Neural cell (in vitro differentiated cells): ENCODE data around the gene WDR19. TPM values are rescaled to one million over a fixed set of nuclear protein-coding genes. Genes with fewer than 3 reads are reported as not detected.
"Not testable (repeated sequence)": the region's sequence is repeated elsewhere in the genome, so short reads cannot be mapped to it uniquely, and the experiment has no call there.

Experiments
- H2AFZ ChIP-seq: fragments of 200-600, 300-800 bp; sonication (generic), shearing (Covaris generic); 2 replicates; pipeline ENCODE4 v1.6.0; 2014; ENCODE audit warnings: low read depth, mild to moderate bottlenecking, antibody characterized with exemption, low read length, moderate library complexity
- H3F3A ChIP-seq: fragments of 200-600 bp; shearing (Covaris generic); 2 replicates; pipeline ENCODE4 v1.6.1; 2016; ENCODE audit warnings: mild to moderate bottlenecking, moderate library complexity, mixed read lengths, antibody characterized with exemption, low read length; ENCODE audit not compliant: insufficient read depth, poor library complexity, severe bottlenecking
- H3K27ac ChIP-seq: fragments of 200-600, 300-800 bp; sonication (generic), shearing (Covaris generic); 2 replicates; pipeline ENCODE4 v1.5.1; 2014; ENCODE audit warnings: mild to moderate bottlenecking, low read length, moderate library complexity
- H3K27me3 ChIP-seq: fragments of 300-800, 200-600 bp; sonication (generic), shearing (Covaris generic); 2 replicates; pipeline ENCODE4 v1.6.0; 2014; ENCODE audit warnings: mild to moderate bottlenecking, low read depth, low read length, moderate library complexity; ENCODE audit not compliant: insufficient read depth
- H3K36me3 ChIP-seq: fragments of 300-800, 200-600 bp; sonication (generic), shearing (Covaris generic); 2 replicates; pipeline ENCODE4 v1.5.1; 2014; ENCODE audit warnings: mild to moderate bottlenecking, antibody characterized with exemption, low read length, moderate library complexity; ENCODE audit not compliant: insufficient read depth
- H3K4me2 ChIP-seq: fragments of 300-800, 200-600 bp; sonication (generic), shearing (Covaris generic); 2 replicates; pipeline ENCODE4 v1.6.0; 2014; ENCODE audit warnings: mild to moderate bottlenecking, low read length
- H3K4me3 ChIP-seq: fragments of 300-800, 200-600 bp; sonication (generic), shearing (Covaris generic); 2 replicates; pipeline ENCODE4 v1.5.1; 2014; ENCODE audit warnings: mild to moderate bottlenecking, low read length, moderate library complexity
- H3K79me2 ChIP-seq: fragments of 200-600 bp; shearing (Covaris generic); replicated peaks from 2 replicates; pipeline ENCODE4 v1.6.0; 2014; ENCODE audit warnings: mild to moderate bottlenecking, low read length, moderate library complexity; ENCODE audit not compliant: insufficient read depth
- H3K9ac ChIP-seq: fragments of 300-800, 200-600 bp; sonication (generic), shearing (Covaris generic); 2 replicates; pipeline ENCODE4 v1.6.1; 2016; ENCODE audit warnings: mild to moderate bottlenecking, low read length, mixed read lengths
- H3K9me2 ChIP-seq: fragments of 200-600 bp; shearing (Covaris generic); 2 replicates; pipeline ENCODE4 v1.6.1; 2016; ENCODE audit warnings: mild to moderate bottlenecking, low read length, mixed read lengths; ENCODE audit not compliant: insufficient read depth
- H3K9me3 ChIP-seq: fragments of 200-600, 300-800 bp; sonication (generic), shearing (Covaris generic); 2 replicates; pipeline ENCODE4 v1.6.1; 2016; ENCODE audit warnings: mild to moderate bottlenecking, mixed run types, low read length, moderate library complexity, mixed read lengths
- H4K20me1 ChIP-seq: fragments of 200-600 bp; shearing (Covaris generic); 2 replicates; pipeline ENCODE4 v1.6.1; 2016; ENCODE audit warnings: mild to moderate bottlenecking, mixed run types; ENCODE audit not compliant: insufficient read depth
- EP300 ChIP-seq: fragments of 450-650 bp; conservative IDR thresholded peaks from 2 replicates; pipeline ENCODE4 v1.6.1; 2014; ENCODE audit warnings: antibody characterized with exemption, mild to moderate bottlenecking, moderate library complexity; ENCODE audit not compliant: poor library complexity, severe bottlenecking
- EZH2 ChIP-seq: fragments of 200-600, 300-800 bp; shearing (Covaris generic), sonication (generic); IDR thresholded peaks from 2 replicates; pipeline ENCODE4 v1.6.1; 2014; ENCODE audit warnings: antibody characterized with exemption, low read length, borderline replicate concordance, mild to moderate bottlenecking; ENCODE audit not compliant: insufficient read depth, poor library complexity, severe bottlenecking
- MXI1 ChIP-seq: fragments of 450-650 bp; conservative IDR thresholded peaks from 2 replicates; pipeline ENCODE4 v1.6.1; 2014; ENCODE audit warnings: antibody characterized with exemption, mild to moderate bottlenecking; ENCODE audit not compliant: poor library complexity, severe bottlenecking
- POLR2AphosphoS5 ChIP-seq: IDR thresholded peaks from 2 replicates; pipeline ENCODE4 v1.6.1; 2012
- RAD21 ChIP-seq: fragments of 450-650 bp; conservative IDR thresholded peaks from 2 replicates; pipeline ENCODE4 v1.6.1; 2014; ENCODE audit warnings: antibody characterized with exemption, mild to moderate bottlenecking, moderate library complexity
- SMC3 ChIP-seq: fragments of 450-650 bp; conservative IDR thresholded peaks from 2 replicates; pipeline ENCODE4 v1.6.1; 2014; ENCODE audit warnings: antibody characterized with exemption, mild to moderate bottlenecking, moderate library complexity; ENCODE audit not compliant: poor library complexity
- TAF1 ChIP-seq: IDR thresholded peaks from 2 replicates; pipeline ENCODE4 v1.6.1; 2012; ENCODE audit warnings: low read depth
- polyA plus RNA-seq: library from polyadenylated mRNA; depleted of rRNA; stranded (reverse); fragments of >200 nt; gene quantifications from 2 replicates; pipeline ENCODE4 v1.2.3, GENCODE V29; 2014
- TF ChIP-seq, protein P1 (sequence below): IDR thresholded peaks from 2 replicates; pipeline ENCODE4 v1.6.1; 2012; ENCODE audit warnings: borderline replicate concordance
- TF ChIP-seq, protein P2 (sequence below): fragments of 450-650 bp; IDR thresholded peaks from 2 replicates; pipeline ENCODE4 v1.5.1; 2014; ENCODE audit warnings: antibody characterized with exemption, mild to moderate bottlenecking, moderate library complexity; ENCODE audit not compliant: poor library complexity, severe bottlenecking

The WDR19 gene
- polyA plus RNA-seq, 1 donor from 2014 or later = 69.9 TPM

- no peak overlapping the region for H3K9ac ChIP-seq
- no peak overlapping the region for H3K27ac ChIP-seq
- H2AFZ ChIP-seq = no peak overlapping the region
- no peaks in the 10 kb centered on the region for H3F3A ChIP-seq
- H3K36me3 ChIP-seq = peaks cover 10% of the 10 kb centered on the region
- H3K4me3 ChIP-seq = no peak overlapping the region
- H3K9me3 ChIP-seq = no peaks in the 10 kb centered on the region
- H3K27me3 ChIP-seq = no peaks in the 10 kb centered on the region
- no peaks in the 10 kb centered on the region for H4K20me1 ChIP-seq
- H3K9me2 ChIP-seq = no peaks in the 10 kb centered on the region
- no peak overlapping the region for H3K4me2 ChIP-seq
- TF ChIP-seq TAF1 (no peak), EP300 (no peak), POLR2AphosphoS5 (no peak), EZH2 (no peak), SMC3 (no peak), MXI1 (no peak), RAD21 (no peak)
- TF ChIP-seq, protein P1, sequence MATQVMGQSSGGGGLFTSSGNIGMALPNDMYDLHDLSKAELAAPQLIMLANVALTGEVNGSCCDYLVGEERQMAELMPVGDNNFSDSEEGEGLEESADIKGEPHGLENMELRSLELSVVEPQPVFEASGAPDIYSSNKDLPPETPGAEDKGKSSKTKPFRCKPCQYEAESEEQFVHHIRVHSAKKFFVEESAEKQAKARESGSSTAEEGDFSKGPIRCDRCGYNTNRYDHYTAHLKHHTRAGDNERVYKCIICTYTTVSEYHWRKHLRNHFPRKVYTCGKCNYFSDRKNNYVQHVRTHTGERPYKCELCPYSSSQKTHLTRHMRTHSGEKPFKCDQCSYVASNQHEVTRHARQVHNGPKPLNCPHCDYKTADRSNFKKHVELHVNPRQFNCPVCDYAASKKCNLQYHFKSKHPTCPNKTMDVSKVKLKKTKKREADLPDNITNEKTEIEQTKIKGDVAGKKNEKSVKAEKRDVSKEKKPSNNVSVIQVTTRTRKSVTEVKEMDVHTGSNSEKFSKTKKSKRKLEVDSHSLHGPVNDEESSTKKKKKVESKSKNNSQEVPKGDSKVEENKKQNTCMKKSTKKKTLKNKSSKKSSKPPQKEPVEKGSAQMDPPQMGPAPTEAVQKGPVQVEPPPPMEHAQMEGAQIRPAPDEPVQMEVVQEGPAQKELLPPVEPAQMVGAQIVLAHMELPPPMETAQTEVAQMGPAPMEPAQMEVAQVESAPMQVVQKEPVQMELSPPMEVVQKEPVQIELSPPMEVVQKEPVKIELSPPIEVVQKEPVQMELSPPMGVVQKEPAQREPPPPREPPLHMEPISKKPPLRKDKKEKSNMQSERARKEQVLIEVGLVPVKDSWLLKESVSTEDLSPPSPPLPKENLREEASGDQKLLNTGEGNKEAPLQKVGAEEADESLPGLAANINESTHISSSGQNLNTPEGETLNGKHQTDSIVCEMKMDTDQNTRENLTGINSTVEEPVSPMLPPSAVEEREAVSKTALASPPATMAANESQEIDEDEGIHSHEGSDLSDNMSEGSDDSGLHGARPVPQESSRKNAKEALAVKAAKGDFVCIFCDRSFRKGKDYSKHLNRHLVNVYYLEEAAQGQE = no peak
- TF ChIP-seq, protein P2, sequence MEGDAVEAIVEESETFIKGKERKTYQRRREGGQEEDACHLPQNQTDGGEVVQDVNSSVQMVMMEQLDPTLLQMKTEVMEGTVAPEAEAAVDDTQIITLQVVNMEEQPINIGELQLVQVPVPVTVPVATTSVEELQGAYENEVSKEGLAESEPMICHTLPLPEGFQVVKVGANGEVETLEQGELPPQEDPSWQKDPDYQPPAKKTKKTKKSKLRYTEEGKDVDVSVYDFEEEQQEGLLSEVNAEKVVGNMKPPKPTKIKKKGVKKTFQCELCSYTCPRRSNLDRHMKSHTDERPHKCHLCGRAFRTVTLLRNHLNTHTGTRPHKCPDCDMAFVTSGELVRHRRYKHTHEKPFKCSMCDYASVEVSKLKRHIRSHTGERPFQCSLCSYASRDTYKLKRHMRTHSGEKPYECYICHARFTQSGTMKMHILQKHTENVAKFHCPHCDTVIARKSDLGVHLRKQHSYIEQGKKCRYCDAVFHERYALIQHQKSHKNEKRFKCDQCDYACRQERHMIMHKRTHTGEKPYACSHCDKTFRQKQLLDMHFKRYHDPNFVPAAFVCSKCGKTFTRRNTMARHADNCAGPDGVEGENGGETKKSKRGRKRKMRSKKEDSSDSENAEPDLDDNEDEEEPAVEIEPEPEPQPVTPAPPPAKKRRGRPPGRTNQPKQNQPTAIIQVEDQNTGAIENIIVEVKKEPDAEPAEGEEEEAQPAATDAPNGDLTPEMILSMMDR = no peak
- no peaks in the 10 kb centered on the region for H3K79me2 ChIP-seq
Observed at GRCh38 chr4:39274503-39274902, 92.2 kb downstream of the WDR19 start.

DNA sequence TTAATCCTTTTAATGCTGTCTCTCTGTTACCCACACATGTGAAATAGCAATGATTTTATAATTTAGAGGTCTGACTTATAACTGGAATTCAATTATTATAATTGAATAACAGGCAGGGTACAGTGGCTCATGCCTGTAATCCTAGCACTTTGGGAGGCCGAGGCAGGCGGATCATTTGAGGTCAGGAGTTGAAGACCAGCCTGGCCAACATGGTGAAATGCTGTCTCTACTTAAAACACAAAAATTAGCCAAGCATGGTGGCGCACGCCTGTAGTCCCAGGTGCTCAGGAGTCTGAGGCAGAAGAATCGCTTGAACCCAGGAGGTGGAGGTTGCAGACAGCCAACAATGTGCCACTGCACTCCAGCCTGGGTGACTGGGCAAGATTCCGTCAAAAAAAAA lies 95.3 kb downstream of the WDR19 start:
- H3K27me3 ChIP-seq, H3K9me3 ChIP-seq, H3K27ac ChIP-seq, H3K9me2 ChIP-seq, H2AFZ ChIP-seq, H3K36me3 ChIP-seq, H3K4me3 ChIP-seq, H3F3A ChIP-seq, H4K20me1 ChIP-seq, H3K79me2 ChIP-seq, H3K4me2 ChIP-seq, H3K9ac ChIP-seq: not testable (repeated sequence)

DNA sequence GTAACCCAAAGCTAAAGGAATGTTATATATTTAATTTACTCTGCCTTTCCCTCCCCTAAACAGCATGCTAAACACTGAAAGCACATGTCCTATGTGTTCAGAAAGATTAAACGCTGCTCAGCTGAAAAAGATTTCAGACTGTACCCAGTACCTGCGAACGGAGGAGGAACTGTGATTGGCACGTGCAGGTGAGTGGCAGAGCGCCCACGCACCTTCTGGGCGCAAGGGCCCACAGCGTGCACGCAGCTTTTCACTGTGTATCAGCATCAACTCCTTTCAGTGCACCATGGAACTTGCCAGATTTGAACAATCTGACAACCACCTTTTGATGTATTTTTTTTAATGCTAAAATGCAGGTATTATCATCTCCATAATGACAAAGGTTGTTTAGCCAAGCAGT lies 96.1 kb downstream of the WDR19 start:
- TF ChIP-seq RAD21 (no peak), EZH2 (no peak), SMC3 (no peak)
- TF ChIP-seq, protein P1 = no peak
- Histone ChIP-seq H3K4me3 (no peak overlapping the region), H3K27me3 (no peaks in the 10 kb centered on the region), H3K9me2 (no peaks in the 10 kb centered on the region), H3K36me3 (peaks cover 5% of the 10 kb centered on the region), H2AFZ (no peak overlapping the region), H3K4me2 (no peak overlapping the region), H3K27ac (no peak overlapping the region), H3K79me2 (no peaks in the 10 kb centered on the region), H3F3A (no peaks in the 10 kb centered on the region), H3K9ac (no peak overlapping the region), H3K9me3 (no peaks in the 10 kb centered on the region), H4K20me1 (no peaks in the 10 kb centered on the region)
